GM18907 (cell line): ENCODE data around the gene TMEM108.
A peak's percentile ranks its signal among the peaks of the same experiment; 100 is the strongest.

Experiments
- ATAC-seq: cut with Tn5 transposase; IDR thresholded peaks from one replicate; pipeline ENCODE4 v1.9.1; 2021; ENCODE audit warnings: mild to moderate bottlenecking, moderate library complexity; ENCODE audit not compliant: unreplicated experiment

TMEM108 gene

DNA sequence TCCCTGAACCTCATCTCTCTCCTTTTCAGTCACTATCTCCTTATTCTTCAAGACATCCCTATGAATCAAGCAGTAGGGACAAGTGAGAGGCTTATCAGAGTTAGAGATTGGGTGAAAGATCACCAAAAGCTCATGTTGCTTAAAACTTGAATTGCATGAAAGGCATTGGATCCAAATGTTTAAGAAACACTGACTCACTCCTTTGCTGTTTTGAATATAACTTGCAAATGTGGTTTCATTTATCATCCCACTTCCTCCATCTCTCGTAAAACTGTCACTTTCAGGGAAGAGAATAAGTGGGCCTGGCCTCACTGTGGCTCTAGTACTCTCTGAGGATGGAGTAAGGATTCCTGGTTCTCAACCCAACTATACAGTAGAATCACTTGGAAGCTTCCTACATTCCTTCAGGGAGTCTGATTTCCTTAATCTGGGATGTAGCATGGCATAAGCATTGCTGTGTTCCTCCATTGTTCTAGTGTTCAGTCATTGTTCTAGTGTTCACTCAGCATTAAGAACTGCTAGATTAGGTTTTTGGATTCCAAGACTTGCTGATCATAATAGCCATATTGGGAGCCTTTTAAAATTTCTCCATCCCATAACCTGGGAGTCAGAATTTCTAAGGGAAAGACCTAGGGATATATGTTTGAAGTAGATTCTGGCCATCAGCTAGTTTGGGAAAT lies 171.8 kb downstream of the TMEM108 start:
- no peak for ATAC-seq

- ATAC-seq, result no peak
Measured at GRCh38 chr3:133210656-133211055, 172.5 kb downstream of the TMEM108 start.

GRCh38 chr3:133211449-133211848 lies 173.3 kb downstream of the TMEM108 start:
- peak; percentile 97 for ATAC-seq

- ATAC-seq, result no peak
Measured at GRCh38 chr3:133211856-133212255, 173.7 kb downstream of the TMEM108 start.

DNA sequence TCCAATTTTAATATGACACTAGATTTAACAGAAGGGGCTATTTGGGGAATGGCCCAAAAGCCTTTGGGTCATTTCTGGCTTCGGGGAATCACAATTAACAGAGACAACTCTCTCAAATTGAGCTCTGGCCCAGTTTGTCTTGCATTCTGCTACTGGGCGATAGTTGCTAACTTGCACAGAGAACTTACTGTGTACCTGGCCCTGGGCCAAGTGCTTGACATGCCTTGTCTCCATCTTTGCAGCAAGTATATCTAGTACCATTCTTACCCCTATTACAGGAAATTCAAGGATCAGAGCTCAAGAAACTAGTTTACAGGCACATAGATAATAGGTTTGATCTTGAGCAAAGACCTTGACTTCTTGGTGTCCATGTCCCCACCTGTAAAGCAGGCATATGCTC lies 175.7 kb downstream of the TMEM108 start:
- ATAC-seq, result no peak

GRCh38 chr3:133227813-133228212 lies 189.6 kb downstream of the TMEM108 start:
- no peak for ATAC-seq

DNA sequence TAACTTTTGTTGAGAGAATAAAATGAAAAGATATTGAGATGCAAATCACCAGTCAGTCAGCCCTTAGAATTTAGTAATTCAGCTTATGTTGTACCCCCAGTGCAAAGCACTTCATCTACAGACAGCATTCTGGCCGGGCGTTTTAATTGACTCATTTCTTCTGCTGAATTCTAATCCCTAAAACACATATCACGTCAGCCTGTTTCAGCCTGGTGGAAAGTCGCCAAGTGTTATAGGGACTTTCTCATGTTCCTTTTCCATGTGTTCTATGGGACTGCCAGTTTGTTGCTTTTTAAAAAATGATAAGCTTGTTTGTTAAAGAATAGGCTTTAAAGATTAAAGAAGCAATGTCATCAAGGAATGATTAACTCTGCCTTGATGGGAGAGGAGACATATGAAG lies 192.0 kb downstream of the TMEM108 start:
- no peak for ATAC-seq

GRCh38 chr3:133236901-133237300 lies 198.7 kb downstream of the TMEM108 start:
- ATAC-seq, result no peak

DNA sequence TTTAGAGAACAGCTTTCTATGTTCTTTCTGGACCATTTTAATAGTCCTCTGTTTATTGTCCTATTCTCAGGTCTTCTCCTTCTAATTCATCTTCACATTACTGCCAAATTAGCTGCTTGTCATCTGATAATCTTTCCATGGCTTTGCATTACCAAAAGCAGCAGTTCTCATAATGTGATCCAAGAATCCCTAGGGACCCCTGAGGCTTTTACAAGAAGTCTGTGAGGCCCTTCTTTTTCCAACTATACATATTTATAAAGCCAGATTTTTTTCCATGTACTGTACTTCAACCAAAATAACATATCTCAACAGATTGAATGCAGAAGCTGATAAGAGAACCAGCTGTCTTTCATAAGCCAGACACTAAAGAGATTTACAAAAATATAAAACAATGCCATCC lies 199.2 kb downstream of the TMEM108 start:
- no peak for ATAC-seq

DNA sequence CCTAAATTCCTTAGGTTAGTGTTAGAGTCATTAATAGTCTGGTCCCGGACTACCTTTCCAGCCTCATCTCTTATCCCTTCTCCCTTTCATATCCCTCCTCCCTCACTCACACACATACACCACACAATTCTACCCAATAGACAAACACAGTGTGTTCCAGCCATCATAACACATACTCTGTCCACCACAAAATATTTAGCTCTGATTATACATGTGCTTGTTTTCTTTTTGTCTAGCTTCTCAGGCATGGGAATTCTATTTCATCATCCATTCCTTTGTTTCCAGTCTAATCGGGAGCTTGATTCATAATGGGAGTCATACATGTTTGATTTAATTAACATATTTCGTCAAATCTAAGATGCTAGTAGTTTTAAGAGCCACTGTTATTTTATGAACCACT lies 199.8 kb downstream of the TMEM108 start:
- no peak for ATAC-seq

DNA sequence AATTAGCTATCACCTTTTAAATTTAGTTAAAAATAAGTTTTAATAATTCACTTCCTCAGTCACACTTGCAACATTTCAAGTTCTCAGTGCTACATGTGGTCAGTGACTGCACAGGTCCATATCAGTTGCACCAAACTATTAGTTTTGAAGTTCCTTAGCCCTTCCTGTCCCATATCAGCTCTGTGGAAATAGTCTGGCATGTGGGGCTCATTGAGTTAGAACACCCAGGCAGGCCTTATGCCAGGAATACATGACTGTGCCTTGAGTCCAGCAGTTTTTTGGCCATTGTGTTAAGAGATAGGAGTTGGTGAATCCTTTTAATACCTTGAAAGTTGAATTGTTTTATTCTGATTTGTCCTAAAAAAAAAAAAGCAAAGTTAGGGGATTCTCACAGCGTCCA lies 207.9 kb downstream of the TMEM108 start:
- ATAC-seq, result no peak

GRCh38 chr3:133246773-133247172 lies 208.6 kb downstream of the TMEM108 start:
- ATAC-seq, result no peak

DNA sequence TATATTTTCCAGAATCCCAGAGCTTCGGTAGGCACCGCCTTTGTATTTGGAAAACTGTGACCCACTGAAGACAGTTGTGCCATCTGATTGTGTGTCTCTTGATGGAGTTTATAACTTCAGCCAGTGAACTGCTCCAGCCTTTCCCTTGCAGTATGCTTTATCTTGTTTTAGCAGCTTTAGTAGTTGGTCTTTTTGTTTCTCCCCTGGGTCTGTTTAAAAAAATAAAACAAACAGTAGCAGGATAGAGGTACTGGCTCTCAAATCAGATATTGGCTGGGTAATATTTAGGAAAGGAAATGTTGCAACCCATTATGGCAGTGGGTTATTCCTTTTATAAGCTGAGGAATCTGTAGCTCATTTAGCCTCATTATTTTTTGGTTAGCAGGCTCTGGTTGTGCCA lies 210.2 kb downstream of the TMEM108 start:
- ATAC-seq, result no peak

GRCh38 chr3:133249490-133249889 lies 211.3 kb downstream of the TMEM108 start:
- ATAC-seq, result no peak

- ATAC-seq, result no peak
Measured at GRCh38 chr3:133254151-133254550, 216.0 kb downstream of the TMEM108 start.

GRCh38 chr3:133254716-133255115 lies 216.5 kb downstream of the TMEM108 start:
- ATAC-seq, result no peak

DNA sequence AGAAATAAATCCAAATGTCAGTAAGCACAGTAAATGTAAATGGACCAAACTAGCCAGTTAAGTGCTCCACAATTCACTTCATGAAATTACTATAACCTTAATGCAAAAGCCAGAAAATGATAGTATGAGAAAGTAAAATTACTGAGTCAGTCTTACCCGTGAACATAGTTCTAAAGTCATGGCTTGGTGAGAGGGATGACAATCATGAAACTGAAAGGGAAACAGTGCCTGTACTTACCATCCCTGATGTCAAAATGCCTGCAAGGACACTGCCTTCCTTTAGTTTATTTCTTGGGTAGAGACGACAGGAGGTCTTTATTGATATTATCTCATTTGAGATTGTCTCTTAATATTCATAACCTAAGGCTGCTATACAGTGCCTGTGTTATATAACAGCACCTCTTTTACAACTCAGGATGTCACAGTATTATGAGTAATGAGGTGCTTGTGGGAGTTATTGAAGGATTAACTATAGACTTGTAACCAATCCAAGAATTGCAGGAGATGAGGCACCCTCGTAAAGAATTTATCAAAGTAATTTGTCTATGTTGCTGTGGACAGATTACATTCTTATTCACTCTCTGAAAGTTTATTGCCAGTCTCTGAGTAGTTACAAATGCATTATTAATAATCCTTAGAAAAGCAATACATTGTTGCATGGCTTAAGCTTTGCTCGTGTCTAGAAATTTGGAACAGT lies 218.7 kb downstream of the TMEM108 start:
- peak; percentile 64 for ATAC-seq

- ATAC-seq, result no peak
Measured at GRCh38 chr3:133258358-133258757, 220.2 kb downstream of the TMEM108 start.

- ATAC-seq, result no peak
Measured at GRCh38 chr3:133259767-133260166, 221.6 kb downstream of the TMEM108 start.

DNA sequence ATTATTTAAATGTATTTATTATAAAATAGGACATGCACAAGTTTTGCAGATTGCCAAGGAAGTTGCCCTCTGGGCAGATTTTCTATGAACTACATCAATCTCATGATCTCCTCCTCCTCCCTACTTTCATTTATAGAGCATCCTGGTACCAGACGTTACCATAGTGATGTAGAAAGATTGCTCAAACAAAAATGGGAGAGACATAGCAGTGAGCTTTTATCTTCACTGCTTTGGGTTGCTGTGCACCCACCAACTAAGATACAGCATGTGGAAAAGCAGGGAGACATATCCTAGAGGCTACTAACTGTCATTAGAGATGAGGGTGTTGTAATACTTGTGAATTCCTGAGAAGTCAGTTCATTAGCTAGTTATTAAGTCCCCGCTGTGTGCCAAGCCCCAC lies 224.1 kb downstream of the TMEM108 start:
- no peak for ATAC-seq

- ATAC-seq, result no peak
Measured at GRCh38 chr3:133264920-133265319, 226.7 kb downstream of the TMEM108 start.

- no peak for ATAC-seq
Measured at GRCh38 chr3:133268726-133269134, 230.5 kb downstream of the TMEM108 start.

- ATAC-seq, result no peak
Measured at GRCh38 chr3:133269393-133269792, 231.2 kb downstream of the TMEM108 start.
